Esophagus (tissue), 2 donors: ENCODE results near the gene NIT1. TPM values are rescaled to one million over a fixed set of nuclear protein-coding genes. Genes with fewer than 3 reads are reported as not detected.

Experiments
- H3K27ac ChIP-seq, 2 donors: one replicate each; pipeline ENCODE4 v1.5.1; 2013; ENCODE audit warnings: low read depth in 2 of 2, mild to moderate bottlenecking in 2 of 2, inconsistent platforms in 1 of 2, low read length in 1 of 2, moderate library complexity in 1 of 2
- H3K27me3 ChIP-seq, 2 donors: one replicate each; pipeline ENCODE4 v1.6.1; 2013; ENCODE audit warnings: low read length in 2 of 2, control low read depth in 1 of 2, mild to moderate bottlenecking in 1 of 2; ENCODE audit not compliant: insufficient read depth in 2 of 2, control insufficient read depth in 1 of 2
- H3K36me3 ChIP-seq, 2 donors: one replicate each; pipeline ENCODE4 v1.6.1; 2013; ENCODE audit warnings: low read length in 1 of 2; ENCODE audit not compliant: control insufficient read depth in 2 of 2, insufficient read depth in 2 of 2
- H3K4me1 ChIP-seq, 2 donors: one replicate each; pipeline ENCODE4 v1.6.1; 2013; ENCODE audit warnings: low read length in 1 of 2; ENCODE audit not compliant: control insufficient read depth in 2 of 2, insufficient read depth in 2 of 2
- H3K4me3 ChIP-seq, 2 donors: one replicate each; pipeline ENCODE4 v1.5.1; 2013; ENCODE audit warnings: low read length in 2 of 2, mild to moderate bottlenecking in 2 of 2, low read depth in 1 of 2, moderate library complexity in 1 of 2
- H3K9me3 ChIP-seq, 2 donors: one replicate each; pipeline ENCODE4 v1.6.1; 2013; ENCODE audit warnings: mild to moderate bottlenecking in 2 of 2, low read depth in 1 of 2, low read length in 1 of 2, moderate library complexity in 1 of 2; ENCODE audit not compliant: control insufficient read depth in 2 of 2, insufficient read depth in 1 of 2
- WGBS, 2 donors: extraction: QIAGEN DNeasy Blood & Tissue Kit; methylation state at CpG; one replicate each; pipeline ENCODE4 v1.1.7; 2013; 5-methylcytosine and 5-hydroxymethylcytosine counted together
- polyA plus RNA-seq, 2 donors: library from polyadenylated mRNA; stranded (reverse); fragments of 200-250 nt; gene quantifications; one replicate each; pipeline ENCODE4 v1.2.3, GENCODE V29; 2013
- donor health status: healthy with polysubstance abuse.
- donor health status: Bipolar disorder and iron deficiency.

The NIT1 gene
- polyA plus RNA-seq, 2 donors, result 28.0 to 28.5 TPM

DNA sequence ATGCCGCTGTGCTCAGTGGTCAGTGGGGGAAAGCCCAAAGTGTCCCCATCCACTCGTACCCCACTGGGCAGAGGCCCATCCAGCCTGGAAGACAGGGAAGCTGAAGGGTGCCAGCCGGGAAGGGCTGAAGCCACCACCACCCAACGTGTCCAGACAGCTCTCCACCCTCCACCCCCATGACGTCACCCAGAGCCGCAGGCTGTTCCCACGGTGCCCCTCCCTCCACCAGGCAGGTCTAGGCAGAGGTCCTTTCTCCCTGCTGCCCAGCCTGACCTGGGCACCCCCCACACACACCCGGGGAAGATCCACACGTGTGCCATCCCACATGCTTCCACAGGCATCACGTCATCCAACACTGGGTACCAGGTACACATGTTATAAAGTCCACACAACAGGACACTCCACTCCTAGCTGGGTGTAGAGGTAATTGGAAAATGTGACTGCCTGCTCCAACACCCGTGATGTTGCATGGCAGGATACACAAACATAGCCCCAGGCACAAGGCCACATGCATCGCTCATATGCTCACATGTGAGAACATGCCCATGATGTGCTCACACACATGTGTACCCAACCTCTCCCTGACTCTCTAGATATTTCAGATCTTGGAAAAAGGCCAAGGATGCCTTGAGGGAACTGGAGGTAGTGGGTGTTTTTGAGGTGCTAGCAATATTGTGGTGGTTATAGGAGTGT is 43.1 kb upstream of the NIT1 start:
- Histone ChIP-seq H3K9me3 (no peaks in the 10 kb centered on the region), H3K27me3 (no peaks in the 10 kb centered on the region), H3K36me3 (peaks cover 0 to 42% of the 10 kb centered on the region in 2 donors), H3K4me1 (peaks cover 14 to 37% of the 10 kb centered on the region in 2 donors), H3K4me3 (peak overlapping the region in 1 of 2 donors; percentile 12), H3K27ac (peak overlapping the region; percentile 83 to 95)
- WGBS, 2 donors, result 51 to 65% methylated on average over 12 of the region's 12 CpGs

GRCh38 chr1:161076410-161076809 is 41.5 kb upstream of the NIT1 start:
- H3K9me3 ChIP-seq, result no peaks in the 10 kb centered on the region
- no peak overlapping the region for H3K4me3 ChIP-seq
- peaks cover 0 to 40% of the 10 kb centered on the region in 2 donors for H3K36me3 ChIP-seq
- no peaks in the 10 kb centered on the region for H3K27me3 ChIP-seq
- H3K27ac ChIP-seq, result peak overlapping the region; percentile 49 to 88
- peaks cover 15 to 44% of the 10 kb centered on the region in 2 donors for H3K4me1 ChIP-seq

DNA sequence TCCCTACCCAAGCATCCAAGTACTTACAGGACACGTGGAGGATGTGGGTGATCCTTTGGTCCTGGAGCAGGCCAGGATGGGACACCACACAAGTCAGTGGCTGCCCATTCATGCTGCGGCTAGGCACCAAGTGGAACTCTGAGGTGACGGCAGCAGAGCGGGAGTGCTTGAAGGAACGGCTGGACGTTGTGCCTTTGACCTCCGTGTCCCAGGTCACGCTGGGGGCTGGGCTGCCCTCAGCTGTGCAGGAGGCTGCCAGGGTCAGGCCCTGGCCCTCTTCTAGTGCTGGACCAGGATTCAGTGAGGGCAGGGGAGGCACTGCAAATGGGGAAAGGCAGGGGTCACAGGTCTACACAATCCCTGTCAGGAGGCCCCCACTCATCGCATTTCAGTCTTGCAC is 40.5 kb upstream of the NIT1 start:
- Histone ChIP-seq H3K4me3 (no peak overlapping the region), H3K36me3 (peaks cover 0 to 33% of the 10 kb centered on the region in 2 donors), H3K27me3 (no peaks in the 10 kb centered on the region), H3K27ac (peak overlapping the region; percentile 45 to 77), H3K9me3 (no peaks in the 10 kb centered on the region), H3K4me1 (peaks cover 15 to 42% of the 10 kb centered on the region in 2 donors)
- WGBS, 2 donors, result 78 to 83% methylated on average over 9 of the region's 9 CpGs

- Histone ChIP-seq H3K27ac (peak overlapping the region; percentile 96), H3K9me3 (no peaks in the 10 kb centered on the region), H3K36me3 (peaks cover 0 to 20% of the 10 kb centered on the region in 2 donors), H3K4me1 (peaks cover 6 to 26% of the 10 kb centered on the region in 2 donors), H3K4me3 (peak overlapping the region; percentile 8 to 16), H3K27me3 (no peaks in the 10 kb centered on the region)
- WGBS, 2 donors, result 68 to 71% methylated on average over 41 of the region's 41 CpGs
These were observed 38.3 kb upstream of the NIT1 start for GRCh38 chr1:161079436-161080110.

DNA sequence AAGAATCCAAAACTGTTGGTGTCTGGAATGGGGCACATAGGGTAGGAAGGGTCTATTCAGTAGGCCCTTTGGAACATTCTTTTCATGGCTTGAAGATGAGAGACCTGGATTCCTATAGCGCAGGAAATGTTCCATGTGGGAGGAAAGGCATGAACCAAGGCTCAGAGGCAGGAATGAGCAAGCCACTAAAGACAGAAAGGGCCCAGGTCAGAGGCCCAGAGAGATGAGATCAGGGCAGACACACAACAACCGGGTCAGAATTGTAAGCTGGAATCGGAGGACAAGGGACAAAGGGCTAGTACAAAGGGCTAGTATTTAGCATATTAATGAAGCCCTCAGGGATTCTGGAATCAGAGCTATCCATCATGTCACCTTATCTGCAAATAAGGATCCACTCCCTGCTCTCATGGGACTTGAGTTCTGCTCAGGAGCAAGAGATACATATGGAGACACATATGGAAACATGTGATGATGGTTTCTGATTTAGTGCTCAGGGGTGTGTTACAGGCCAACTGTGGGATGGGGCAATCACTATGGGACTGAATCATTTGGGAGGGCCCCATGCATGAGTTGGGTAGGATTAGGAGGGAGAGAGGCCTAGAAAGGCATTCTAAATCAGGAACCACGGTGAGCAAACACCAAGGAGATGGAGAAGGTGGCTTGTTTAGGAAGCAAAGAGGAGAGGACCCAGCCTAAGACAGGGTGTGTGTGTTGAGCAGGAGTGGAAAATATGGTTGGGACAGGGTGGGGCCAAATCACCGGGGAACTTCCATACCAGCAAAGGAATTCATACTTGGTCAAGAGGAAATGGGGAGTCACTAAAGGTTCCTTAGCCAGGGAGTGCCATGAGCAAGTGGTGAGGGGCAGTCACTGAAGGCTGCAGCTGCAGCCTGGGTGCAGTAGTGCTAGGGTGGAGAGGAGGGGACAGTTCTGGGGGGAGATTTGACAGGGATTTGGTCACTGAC is 37.2 kb upstream of the NIT1 start:
- 67 to 69% methylated on average over 5 of the region's 5 CpGs for WGBS, 2 donors
- Histone ChIP-seq H3K9me3 (no peaks in the 10 kb centered on the region), H3K36me3 (peaks cover 0 to 17% of the 10 kb centered on the region in 2 donors), H3K27me3 (no peaks in the 10 kb centered on the region), H3K4me1 (peaks cover 6 to 23% of the 10 kb centered on the region in 2 donors), H3K4me3 (peak overlapping the region in 1 of 2 donors; percentile 11), H3K27ac (peak overlapping the region; percentile 96)

- WGBS, 2 donors, result 69 to 70% methylated on average over 5 of the region's 5 CpGs
- Histone ChIP-seq H3K4me3 (peak overlapping the region in 1 of 2 donors; percentile 11), H3K27me3 (no peaks in the 10 kb centered on the region), H3K27ac (peak overlapping the region; percentile 96), H3K9me3 (no peaks in the 10 kb centered on the region), H3K36me3 (peaks cover 0 to 14% of the 10 kb centered on the region in 2 donors), H3K4me1 (peaks cover 6 to 21% of the 10 kb centered on the region in 2 donors)
These were observed 36.4 kb upstream of the NIT1 start for GRCh38 chr1:161081519-161081918.

- WGBS, 2 donors, result 58 to 70% methylated on average over 2 of the region's 2 CpGs
- Histone ChIP-seq H3K27me3 (no peaks in the 10 kb centered on the region), H3K27ac (peak overlapping the region; percentile 96), H3K4me1 (peaks cover 6 to 16% of the 10 kb centered on the region in 2 donors), H3K4me3 (peak overlapping the region; percentile 12 to 41), H3K9me3 (no peaks in the 10 kb centered on the region), H3K36me3 (peaks cover 0 to 9% of the 10 kb centered on the region in 2 donors)
These were observed 35.4 kb upstream of the NIT1 start for GRCh38 chr1:161082483-161082882.

GRCh38 chr1:161082996-161083747 is 34.7 kb upstream of the NIT1 start:
- peaks cover 0 to 7% of the 10 kb centered on the region in 2 donors for H3K36me3 ChIP-seq
- H3K9me3 ChIP-seq, result no peaks in the 10 kb centered on the region
- H3K27me3 ChIP-seq, result no peaks in the 10 kb centered on the region
- WGBS, 2 donors, result 39% methylated on average over 8 of the region's 8 CpGs
- peak overlapping the region; percentile 20 to 68 for H3K4me3 ChIP-seq
- H3K27ac ChIP-seq, result peak overlapping the region; percentile 96
- H3K4me1 ChIP-seq, result peaks cover 6 to 16% of the 10 kb centered on the region in 2 donors
